Measurements from ENCODE around the gene C2CD2.

C2CD2 gene

DNA sequence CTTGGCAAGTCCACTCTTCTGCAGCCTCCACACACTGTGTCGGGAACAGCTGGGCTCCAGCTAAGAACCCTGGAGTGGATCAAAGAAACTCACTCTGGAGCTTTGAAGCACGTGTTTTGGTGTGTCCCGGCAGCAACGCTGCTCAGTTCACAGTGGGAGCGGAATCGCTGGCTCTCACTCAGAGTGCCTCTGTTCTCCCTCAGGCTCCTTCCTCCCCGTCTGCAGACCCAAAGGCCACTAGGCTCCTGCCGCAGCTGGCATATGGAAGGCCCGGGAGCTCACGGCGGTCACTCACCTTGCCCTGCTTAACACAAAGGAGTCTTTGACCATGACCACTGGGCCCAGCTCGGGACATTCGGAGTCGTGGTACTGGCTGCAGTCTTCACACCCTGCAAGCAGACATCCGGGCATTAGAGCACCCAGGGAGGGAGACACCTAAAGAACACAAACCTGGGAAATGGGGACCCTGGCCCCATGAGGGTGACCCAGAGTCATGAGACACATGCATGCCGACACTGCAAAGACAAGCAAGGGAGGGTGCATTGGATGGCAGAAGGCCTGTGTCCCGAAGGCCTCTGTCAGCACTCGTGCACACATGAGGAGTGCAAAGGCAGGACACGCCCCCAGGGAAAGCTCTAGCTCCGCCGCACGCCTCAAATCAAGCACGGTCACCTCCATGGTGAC is 94.4 kb downstream of the C2CD2 start:
- no peak for DNase-seq

DNA sequence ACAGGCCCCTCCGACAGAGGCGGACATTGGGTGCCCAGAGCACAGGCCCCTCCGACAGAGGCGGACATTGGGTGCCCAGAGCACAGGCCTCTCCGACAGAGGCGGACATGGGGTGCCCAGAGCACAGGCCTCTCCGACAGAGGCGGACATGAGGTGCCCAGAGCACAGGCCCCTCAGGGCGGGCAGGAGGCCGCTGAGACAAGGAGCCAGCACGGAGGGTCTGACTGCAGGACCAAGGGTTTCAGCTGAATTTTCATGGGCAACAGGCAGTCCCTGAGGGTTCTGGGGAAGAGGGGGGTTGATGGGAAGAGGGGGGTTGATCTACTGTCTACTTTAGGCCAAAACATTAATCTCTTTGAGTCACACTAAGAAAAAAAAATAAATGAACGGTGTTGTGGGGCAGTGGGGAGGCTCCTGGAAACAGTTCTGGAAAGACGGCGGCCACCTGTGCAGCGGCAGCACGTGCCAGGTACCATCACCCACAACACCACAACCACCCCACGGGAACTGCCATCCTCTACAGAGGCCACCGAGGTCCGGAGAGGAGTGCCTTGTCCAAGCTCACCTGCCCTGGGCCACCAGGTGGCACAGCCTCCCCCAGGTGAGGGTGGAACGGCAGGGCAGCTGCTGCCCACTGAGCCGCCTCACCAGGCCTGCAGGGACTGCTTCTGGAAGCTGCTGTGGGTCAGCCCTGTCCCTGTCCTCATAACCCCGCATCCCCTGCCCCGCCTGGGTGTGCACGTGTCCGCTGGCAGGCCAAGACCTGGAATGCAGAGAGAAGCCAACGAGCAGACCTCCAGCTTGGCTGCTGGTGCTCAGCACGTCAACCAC is 95.1 kb downstream of the C2CD2 start:
- DNase-seq = no peak

DNA sequence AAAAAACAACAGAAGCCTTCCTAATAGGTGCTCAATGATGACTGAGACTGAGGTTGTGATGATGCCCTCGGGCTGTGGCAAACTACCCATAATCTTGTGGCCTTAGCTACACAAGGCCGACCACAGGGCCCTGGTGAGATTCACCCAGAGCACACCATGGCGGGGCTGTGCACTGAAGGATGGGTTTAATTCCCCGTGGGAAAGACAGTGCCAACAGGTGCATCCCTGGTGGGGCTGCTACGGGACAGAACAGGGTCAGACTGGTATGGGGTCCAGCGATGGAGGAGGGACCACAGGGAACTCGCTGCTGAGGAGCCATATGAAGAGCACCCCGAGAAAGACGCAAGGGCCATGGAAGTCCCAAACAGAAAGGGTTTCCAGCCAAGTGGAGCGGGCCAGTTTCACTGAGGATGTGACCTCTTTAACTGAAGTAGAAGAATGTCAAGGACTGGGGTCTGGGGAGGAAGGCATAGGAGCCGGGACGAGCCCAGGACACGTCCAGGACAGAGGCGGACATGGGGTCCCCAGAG is 96.0 kb downstream of the C2CD2 start:
- no peak for DNase-seq

DNA sequence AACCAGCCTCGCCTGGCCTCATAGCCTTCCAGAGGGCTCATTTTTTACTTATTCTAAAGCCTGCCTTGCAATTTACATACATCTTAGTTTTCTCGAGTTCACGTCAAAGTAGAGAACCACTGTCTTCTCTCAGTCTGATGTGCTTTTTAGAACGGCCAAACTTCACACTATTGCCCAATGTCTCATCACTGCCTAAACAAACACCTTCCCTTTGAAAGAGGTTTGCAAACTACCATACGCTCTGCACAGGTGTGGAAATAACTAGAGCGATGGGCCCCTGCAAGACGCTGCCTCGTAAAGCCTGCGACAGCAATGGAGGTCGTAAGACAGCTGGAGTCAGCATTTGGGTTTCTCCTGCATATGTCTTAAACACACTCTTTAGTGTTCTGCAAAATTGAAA is 97.2 kb downstream of the C2CD2 start:
- DNase-seq = no peak

DNA sequence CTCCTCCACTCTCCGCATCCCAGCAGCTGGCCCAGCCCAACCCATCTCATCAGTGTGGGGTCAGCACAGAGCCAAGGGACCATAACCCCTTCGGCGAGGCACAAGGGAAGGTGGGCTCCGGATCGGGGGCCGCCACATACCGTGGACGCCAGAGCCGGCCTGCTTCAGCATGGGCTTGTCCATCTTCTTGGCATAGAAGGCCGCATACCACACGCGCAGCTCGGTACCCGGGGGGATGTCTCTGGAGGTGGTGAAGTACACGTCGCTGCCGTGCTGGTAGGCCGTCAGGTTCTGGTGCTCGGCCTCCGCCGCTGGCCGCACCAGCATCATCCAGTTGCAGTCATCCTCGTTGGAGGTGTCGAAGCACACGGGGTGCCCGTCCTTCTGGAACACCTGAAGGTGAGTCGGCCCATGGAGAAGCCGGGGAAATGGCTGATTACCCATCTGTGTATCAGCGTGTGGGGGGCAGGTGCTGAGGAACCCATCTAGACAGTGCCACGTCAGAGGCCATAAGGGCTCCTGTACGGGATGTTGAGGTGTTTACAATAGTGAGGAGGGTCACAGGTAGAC is 99.3 kb downstream of the C2CD2 start:
- no peak for DNase-seq

DNA sequence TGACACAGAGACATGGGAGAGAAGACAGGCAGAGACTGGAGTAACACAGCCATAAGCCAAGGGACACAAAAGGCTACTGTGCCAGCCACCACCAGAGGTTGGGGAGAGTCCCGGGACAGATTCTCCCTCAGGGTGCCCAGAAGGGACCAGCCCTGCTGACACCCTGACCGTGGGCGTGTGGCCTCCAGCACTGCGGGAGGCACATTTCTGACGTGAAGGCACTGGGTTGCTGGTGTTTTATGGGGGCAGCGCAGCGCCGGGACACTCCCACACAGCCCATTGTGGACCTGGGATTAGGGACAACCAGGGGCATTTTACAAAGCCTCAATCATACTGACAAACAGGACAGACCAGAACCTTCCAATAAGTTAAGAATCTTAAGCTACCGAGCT is 100.9 kb downstream of the C2CD2 start:
- no peak for DNase-seq

DNA sequence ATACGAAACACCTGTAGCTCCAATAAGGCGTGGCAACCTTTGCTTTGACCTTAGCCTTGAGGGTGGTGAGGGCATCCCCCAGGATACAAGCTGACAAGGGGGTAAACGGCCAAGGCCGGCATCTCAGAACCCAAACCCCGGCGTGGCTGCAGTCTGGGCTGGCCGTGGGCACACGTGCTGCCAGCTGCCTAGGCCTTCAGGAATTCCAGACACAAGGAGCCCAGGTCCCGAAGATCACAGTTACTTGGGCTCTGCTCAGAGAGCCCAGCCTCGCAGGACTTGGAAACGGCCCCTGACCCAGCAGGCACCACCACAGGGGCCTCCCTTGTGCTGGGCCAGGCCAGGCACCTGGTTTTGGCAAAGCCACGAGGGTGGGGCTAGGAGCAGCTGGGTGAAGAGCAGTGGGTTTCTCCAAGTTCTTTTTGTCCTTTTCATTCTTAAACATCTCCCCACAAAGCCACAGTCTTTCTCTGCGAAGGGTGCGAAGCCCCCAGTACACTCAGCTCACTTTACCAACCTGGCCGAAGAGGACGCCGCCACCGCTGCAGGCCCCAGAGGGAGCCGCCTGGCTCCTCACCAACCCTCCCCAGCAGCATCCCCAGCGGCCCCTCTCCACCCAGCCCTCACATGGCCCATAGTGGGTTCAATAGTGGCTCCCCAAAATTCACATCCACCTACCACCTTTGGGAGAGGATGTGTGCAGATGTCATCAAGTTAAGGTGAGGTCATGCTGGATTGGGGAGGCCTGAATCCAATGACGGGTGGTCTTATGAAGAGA is 101.5 kb downstream of the C2CD2 start:
- no peak for DNase-seq

DNA sequence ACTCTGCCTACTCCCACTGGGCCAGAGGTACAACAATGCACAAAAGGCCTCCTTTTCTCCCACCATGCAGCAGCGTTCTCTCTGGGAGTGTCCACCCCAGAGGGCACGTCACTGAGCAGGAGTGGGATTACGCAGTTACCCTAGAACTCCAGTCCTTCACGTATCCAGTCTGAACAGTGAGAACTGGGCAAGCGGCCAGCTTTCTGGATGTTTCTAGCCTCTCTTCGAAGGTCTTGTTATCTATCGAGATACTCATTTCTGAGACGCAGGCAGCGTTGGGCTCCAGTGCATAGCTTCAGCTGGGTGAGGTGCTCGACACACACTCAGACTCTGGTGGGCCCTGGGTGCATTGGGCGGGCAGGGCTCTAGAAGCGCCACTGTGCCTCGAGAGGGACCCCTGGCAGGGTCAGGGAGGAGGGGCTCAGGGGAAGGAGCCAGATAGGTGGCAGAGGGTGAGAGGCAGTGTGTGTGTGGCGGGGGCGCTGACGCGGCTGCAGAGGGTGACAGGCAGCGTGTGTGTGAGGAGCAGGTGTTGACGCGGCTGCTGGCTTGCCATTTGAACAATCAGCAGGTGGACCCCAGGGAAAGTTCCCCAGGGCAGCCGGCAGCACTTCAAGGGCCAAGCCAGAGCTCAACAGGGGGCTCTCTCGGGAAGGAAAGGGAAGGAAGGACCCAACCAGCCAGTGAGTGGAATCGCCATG is 102.6 kb downstream of the C2CD2 start:
- DNase-seq = no peak

DNA sequence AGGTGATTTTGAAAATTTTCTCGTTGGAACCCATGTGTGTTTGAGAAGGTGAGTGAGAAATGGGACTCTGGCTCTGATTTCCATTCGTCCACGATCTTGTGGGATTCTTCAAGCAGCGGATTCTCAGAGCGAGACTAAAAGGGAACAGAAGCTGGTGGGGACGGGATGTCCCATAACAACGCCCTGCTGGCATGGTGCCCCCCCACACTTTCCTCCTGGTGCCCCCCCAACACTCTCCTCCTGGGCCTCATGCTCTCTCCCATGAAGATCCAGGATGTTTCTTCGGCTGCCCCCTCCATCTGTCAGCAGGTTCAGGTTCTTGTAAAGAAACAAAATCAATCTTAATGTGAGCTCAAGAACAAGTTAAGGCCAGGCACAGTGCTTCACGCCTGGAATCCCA is 103.7 kb downstream of the C2CD2 start:
- DNase-seq = no peak

DNA sequence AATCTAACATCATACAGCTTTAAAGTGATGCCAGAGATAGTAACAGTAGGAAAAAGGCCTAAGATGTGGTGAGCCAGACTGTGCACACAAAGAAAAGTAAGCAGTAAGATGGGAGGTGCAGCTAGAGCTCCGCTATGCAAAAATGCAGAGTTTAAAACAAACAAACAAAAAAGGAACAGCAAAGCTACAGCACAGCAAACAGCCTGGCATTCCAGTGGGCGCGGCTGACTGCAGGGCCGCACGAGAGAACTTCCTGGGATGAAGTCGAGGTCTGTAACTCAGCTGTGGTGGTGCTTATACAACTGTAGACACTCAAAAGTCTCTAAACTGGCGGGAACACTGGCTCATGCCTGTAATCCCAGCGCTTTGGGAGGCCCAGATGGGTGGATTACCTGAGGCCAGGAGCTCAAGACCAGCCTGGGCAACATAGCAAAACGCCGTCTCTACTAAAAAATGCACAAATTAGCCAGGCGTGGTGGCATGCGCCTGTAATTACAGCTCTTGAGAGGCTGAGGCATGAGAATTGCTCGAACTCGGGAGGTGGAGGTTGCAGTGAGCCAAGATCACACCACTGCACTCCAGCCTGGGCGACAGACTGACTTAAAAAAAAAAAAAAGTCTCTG is 104.7 kb downstream of the C2CD2 start:
- no peak for DNase-seq

DNA sequence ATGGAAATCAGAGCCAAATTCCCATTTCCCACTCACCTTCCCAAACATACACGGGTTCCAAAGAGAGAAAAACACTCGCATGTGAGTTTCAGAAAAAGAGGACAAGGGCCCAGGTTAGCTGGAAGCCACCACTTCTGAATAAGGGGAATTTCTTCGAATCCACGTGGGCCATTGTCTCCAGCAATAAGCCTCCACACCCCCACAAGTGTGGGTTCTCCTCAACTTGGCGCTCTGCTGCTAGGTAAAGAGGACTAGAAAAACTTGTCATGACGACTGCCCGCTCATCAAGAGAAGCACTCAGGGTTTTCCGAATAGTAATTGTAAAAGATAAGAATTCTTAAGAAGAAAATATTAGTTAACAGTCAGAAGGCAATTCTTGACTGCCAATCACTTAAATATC is 105.3 kb downstream of the C2CD2 start:
- no peak for DNase-seq

DNA sequence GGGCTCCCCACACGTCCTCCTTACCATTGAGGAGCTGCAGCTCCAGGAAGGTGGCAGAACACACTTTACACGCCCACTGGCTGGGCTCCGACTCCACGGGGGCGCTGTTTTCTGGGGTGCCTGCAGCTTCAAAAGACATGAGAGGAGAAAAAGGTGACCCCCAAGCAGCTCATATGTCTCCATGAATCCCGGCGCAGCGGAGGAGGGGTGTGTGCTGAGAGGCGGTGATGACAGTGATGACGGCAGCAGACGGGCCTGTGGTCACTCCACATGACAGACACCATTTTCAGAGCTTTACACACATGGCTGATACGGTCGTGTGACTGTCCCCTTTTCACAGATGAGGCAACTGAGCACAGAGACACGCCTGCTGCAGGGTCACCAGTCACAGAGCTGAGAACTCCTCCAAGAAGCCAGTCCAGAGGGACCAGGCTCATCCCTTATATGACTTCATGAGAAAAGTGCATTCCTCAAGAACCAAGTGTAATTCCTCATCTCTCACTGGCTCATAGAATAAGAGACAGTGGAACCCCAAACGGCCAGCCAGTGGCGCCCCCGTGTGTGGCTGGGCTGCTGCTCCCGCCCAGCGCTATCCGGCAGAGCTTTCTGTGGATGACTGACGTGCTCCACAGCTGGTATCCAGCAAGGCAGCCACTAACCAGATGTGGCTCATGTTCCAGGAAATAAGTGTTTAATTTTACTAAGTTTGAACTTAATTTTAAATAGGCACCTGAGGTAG is 106.6 kb downstream of the C2CD2 start:
- DNase-seq = no peak

DNA sequence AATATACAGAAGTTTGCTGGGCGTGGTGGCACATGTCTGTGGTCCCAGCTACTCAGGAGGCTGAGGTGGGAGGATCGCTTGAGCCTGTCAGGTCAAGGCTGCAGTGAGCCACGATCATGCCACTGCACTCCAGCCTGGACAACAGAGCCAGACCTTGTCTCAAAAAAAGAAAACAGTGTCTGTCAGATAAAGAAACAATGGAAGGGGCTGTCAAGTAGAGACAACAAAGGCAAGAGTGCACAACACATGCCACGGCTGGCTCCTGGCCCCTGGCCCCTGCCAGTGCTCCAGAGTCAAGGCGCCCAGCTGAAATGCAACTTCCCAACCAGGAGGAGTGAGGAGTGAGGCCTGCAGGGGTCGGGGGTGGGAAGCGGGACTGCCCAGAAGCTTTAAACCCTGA is 107.3 kb downstream of the C2CD2 start:
- DNase-seq = no peak

DNA sequence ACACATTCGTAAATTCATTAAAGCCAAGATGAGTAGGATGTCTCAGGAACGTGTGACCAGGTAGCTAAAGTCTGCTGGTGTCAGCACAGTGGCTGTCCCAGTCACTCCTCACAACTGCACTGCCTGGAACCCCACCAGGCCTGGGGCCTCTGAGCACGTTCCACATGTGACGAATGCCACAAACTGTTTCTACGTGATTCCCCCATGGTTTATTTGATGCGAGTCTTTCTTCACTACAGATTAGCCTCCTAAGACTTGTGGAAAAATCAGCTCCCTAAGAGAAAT is 107.8 kb downstream of the C2CD2 start:
- DNase-seq = no peak

DNA sequence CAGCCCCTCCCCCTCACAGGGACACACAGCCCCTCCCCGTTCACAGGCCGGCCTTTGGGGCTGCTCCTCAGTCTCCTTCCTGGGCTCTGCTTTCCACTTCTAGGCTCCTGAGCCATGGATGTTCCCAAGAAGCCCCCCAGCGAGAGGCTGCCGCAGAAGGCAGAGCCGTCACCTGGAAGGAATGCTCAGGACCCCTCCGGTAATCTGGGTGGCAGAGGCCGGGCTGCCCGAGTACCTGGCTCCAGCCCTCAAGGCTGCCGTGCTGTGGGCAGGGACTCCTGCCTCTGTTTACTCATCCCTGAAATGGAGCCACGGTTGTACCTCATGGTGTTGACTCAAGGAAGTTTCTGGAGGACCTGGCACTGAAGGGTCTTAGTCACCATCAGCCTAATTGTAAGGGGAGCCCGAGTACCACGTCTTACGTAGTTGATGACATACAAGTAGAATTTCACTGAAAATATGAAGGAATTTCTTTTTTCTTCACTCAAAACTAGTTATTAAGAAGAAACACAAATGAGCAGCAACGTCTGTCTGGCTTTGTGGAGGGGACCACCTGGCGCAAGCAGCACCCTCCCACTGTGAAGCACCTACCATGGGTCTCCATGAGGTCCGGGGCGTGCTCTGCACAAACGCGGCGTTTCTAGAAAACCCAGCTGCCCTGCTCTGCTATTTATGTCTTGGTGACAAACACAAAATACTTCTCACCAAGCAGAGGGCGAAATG is 108.3 kb downstream of the C2CD2 start:
- no peak for DNase-seq

DNA sequence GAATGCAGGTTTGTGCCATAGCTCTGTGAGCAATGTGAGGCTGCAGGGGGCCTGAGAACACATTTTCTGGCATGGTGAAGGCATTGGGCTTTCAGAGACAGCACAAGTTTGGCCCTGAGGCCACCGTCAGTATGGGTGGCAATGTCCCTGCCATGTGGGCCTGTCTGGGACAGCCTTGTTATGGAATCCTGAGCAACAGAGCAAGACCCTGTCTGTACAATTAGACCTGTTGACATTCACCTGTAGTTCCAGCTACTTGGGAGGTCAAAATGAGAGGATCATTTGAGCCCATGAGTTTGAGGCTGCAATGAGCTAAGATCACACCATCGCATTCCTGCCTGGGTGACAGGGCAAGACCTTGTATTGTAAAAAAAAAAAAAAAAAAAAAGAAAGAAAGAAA is 110.2 kb downstream of the C2CD2 start:
- no peak for DNase-seq

DNA sequence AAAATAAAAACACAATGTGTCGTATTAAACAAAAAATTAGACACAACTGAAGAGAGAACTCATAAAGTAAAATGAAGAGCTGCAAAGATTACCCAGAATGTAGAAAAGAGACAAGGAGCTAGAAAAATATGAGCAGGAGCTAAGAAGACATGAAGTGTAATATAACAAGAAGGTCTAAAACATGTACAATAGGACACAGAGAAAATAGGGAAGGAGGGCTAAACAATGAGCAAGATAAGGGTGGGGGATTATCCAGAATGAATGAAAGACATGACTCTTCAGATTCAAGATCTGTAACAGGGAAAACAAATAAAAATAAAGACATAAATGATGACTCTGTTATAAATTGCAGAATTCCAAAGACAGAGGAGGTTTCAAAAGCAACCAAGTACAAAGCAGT is 112.9 kb downstream of the C2CD2 start:
- DNase-seq = no peak

DNA sequence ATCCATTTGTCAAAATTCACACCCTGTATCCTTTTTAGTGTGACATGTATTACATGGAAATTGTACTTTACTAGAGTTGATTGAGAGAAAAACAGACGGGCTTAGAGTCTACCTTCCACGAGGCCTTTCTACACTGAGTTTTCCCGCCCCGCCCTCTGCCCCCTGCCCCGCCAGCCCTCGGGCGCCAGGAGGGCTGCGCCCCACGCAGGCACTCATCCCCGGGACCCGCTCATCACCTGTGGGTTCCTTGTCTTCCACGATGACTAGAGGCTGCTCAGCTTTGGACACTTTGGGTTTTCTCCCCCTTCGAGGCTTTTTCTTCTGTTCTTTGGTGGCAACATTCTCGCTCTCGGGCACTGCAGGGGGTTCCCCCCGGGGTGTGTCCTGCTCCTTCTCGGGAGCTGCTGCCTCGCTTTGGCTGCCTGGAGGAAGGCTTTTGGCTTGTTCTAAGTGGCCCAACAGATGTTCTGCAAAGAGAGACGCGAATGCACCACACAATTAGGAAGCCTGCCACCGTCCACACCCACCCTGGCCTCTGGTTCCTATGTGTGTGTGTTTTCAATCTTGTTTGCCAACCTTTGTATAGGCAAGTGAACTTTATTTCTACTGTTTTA is 114.3 kb downstream of the C2CD2 start:
- DNase-seq = no peak

DNA sequence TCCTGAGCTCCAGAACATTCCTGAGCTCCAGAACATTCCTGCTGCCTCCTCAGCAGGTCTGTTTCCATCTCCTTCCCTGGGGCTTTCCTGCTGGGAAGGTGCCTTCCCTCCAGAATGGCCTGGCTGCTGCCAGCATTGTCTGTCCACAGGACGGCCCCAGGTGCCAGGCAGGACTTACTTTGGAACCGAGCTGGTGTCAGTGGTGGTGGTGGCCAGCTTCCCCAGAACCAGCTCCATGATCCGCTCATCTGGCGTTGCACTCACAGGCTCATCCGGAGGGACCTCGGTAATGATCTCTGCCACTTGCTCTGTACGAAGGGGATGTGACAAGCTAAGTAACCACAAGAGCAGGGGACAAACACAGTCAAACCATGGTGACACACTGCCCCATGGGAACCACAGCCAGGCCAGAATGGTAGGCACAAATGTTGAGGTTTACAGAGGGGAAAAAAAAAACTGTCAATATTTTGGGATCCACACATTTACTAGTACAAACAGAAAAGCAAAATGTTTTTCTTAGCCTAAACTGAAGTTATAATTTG is 116.0 kb downstream of the C2CD2 start:
- DNase-seq = no peak
